Activated CD8-positive, alpha-beta T cell treated with anti-CD3 and anti-CD28 coated beads, Interleukin-2, amount 10 ng/mL, durations not matched to agents 7 days and 5 days (primary cell): ENCODE results near the gene ABCG5. TPM values are rescaled to one million over a fixed set of nuclear protein-coding genes. Genes with fewer than 3 reads are reported as not detected.

Experiments used
- ATAC-seq: fragments of 150-1000 bp; cut with Tn5 transposase; one replicate; pipeline ENCODE4 v1.10.0; 2021; ENCODE audit warnings: moderate library complexity
- CTCF ChIA-PET: fragments of 350-600 bp; sonication (Branson Sonifier 250); formaldehyde crosslinking; loops from one replicate; lab custom pipeline; 2021; ENCODE audit warnings: antibody characterized with exemption; lab: Charles Lee
- POLR2A ChIA-PET: fragments of 350-600 bp; sonication (Branson Sonifier 250); formaldehyde crosslinking; loops from one replicate; lab custom pipeline; 2021; ENCODE audit warnings: antibody characterized with exemption; lab: Charles Lee
- DNase-seq: peaks from one replicate; pipeline ENCODE4 v3.0.0-alpha.2; 2020
- H3K27ac Mint-ChIP-seq: one replicate; pipeline ENCODE4 v1.8.0; 2021; ENCODE audit warnings: mild to moderate bottlenecking, mixed read lengths
- H3K27me3 Mint-ChIP-seq: one replicate; pipeline ENCODE4 v1.8.0; 2021; ENCODE audit warnings: low read depth, mixed read lengths
- H3K36me3 Mint-ChIP-seq: one replicate; pipeline ENCODE4 v1.8.0; 2021; ENCODE audit warnings: low read depth, mixed read lengths
- H3K4me1 Mint-ChIP-seq: one replicate; pipeline ENCODE4 v1.8.0; 2021; ENCODE audit warnings: low read depth, mixed read lengths
- H3K4me3 Mint-ChIP-seq: one replicate; pipeline ENCODE4 v1.8.0; 2021; ENCODE audit warnings: mild to moderate bottlenecking, mixed read lengths
- H3K9me3 Mint-ChIP-seq: one replicate; pipeline ENCODE4 v1.8.0; 2022; ENCODE audit warnings: mixed read lengths; ENCODE audit not compliant: insufficient read depth
- total RNA-seq, 2 experiments: library from RNA; stranded (reverse); gene quantifications; one replicate each; pipeline ENCODE4 v1.2.3, GENCODE V29; 2021

ABCG5 gene
- total RNA-seq, 2 experiments from 2014 or later, result not detected

DNA sequence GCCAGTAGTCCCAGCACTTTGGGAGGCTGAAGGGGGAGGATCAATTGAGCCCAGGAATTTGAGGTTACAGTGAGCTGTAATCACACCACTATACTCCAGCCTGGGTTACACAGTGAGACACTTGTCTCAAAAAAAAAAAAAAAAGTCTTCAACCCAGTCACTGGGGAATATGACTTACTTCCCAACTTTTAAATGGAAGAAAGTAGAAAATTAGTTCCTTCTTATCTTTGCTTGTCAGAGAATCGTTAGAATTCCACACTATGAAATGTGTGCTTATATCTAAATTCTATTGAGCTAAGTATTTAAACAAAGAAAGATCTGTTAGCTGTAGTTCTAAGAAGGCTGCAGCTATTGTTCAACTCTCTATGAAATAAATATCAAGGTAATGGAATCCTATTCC is 42.4 kb downstream of the ABCG5 start:
- H3K4me1 Mint-ChIP-seq, result no peaks in the 10 kb centered on the region
- no peak overlapping the region for H3K4me3 Mint-ChIP-seq
- ATAC-seq, result no peak
- CTCF ChIA-PET, result interaction anchor here (0.9 to 1.0 kb wide), 2 partner anchors 81 to 82 kb away, joined by 3 read pairs; no protein-coding TSS in a partner anchor
- H3K27me3 Mint-ChIP-seq, result no peaks in the 10 kb centered on the region
- H3K36me3 Mint-ChIP-seq, result no peaks in the 10 kb centered on the region
- POLR2A ChIA-PET, result no interaction called here
- no peak overlapping the region for H3K27ac Mint-ChIP-seq
- no peak for DNase-seq
- H3K9me3 Mint-ChIP-seq, result no peaks in the 10 kb centered on the region

DNA sequence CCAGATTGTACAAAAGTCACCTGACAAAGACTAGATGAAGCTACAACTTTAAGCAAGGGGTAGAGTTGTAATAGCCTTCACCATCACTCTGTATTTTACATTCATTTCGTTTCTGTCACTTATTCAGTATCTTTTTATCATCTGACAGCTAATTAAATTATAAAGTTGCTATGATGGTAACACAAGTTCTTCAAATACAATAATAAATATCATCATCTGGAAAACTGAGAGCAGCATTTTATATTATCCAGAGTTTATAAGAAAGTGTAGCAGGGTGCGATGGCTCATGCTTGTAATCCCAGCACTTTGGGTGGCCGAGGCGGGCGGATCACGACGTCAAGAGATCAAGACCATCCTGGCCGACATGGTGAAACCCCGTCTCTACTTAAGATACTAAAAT is 43.7 kb downstream of the ABCG5 start:
- no peaks in the 10 kb centered on the region for H3K4me1 Mint-ChIP-seq
- CTCF ChIA-PET, result no interaction called here
- POLR2A ChIA-PET, result interaction anchor here (0.6 kb wide), 1 partner anchor 47 kb away, joined by 3 read pairs; no protein-coding TSS in a partner anchor
- DNase-seq (no peak), ATAC-seq (no peak)
- no peaks in the 10 kb centered on the region for H3K36me3 Mint-ChIP-seq
- no peak overlapping the region for H3K4me3 Mint-ChIP-seq
- H3K27ac Mint-ChIP-seq, result no peak overlapping the region
- no peaks in the 10 kb centered on the region for H3K27me3 Mint-ChIP-seq
- H3K9me3 Mint-ChIP-seq, result no peaks in the 10 kb centered on the region

GRCh38 chr2:43792653-43793052 is 46.0 kb downstream of the ABCG5 start:
- no peaks in the 10 kb centered on the region for H3K36me3 Mint-ChIP-seq

DNA sequence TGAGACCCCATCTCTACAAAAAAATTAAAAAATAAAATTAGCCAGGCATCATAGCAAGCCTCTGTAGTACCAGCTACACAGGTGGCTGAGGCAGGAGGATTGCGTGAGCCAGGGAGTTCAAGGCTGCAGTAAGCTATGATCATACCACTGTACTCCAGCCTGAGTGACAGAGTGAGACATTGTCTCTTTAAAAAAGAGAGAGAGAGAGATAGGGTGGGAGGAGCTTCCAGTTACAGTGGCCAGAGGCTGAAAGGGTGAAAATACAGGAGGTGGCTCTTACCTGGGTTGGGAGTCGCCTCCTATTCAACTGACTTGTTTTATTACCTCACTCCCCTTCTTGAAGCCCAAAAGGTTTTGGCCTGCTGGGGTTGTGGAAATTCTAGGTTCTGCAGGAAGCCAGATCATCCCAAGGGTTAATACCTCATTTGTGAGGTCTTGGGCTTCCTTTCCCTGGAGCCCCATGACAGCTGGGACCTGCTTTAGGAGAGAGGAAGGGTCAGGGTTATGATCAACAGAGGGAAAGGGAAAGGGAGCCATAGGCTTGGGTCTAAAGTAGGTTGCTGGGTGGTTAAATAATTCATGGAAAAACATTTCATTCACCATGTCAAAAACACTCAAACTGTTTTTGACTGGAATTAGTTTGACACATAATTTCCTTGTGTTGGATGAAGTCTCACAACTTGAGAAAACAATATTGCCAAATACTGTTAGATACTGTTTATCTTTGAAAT is 47.4 kb downstream of the ABCG5 start:
- Mint-ChIP-seq H3K4me3 (no peak overlapping the region), H3K4me1 (no peaks in the 10 kb centered on the region), H3K9me3 (no peaks in the 10 kb centered on the region), H3K36me3 (no peaks in the 10 kb centered on the region), H3K27me3 (no peaks in the 10 kb centered on the region), H3K27ac (no peak overlapping the region)
- ChIA-PET CTCF (no interaction called here), POLR2A (no interaction called here)
- ATAC-seq, result no peak
- no peak for DNase-seq

More at GRCh38 chr2:43792653-43793052, 46.0 kb downstream of the ABCG5 start:
- Mint-ChIP-seq H3K9me3 (no peaks in the 10 kb centered on the region), H3K27ac (no peak overlapping the region), H3K4me1 (no peaks in the 10 kb centered on the region), H3K4me3 (no peak overlapping the region), H3K27me3 (no peaks in the 10 kb centered on the region)
- ATAC-seq, result no peak
- no peak for DNase-seq
- ChIA-PET CTCF (no interaction called here), POLR2A (no interaction called here)

GRCh38 chr2:43790147-43790546 is 48.5 kb downstream of the ABCG5 start:
- Mint-ChIP-seq H3K27me3 (no peaks in the 10 kb centered on the region), H3K4me1 (no peaks in the 10 kb centered on the region), H3K36me3 (no peaks in the 10 kb centered on the region), H3K27ac (no peak overlapping the region), H3K9me3 (no peaks in the 10 kb centered on the region), H3K4me3 (no peak overlapping the region)
- ATAC-seq, result no peak
- DNase-seq, result no peak
- ChIA-PET CTCF (interaction anchor here (0.9 kb wide), 1 partner anchor 8 kb away, joined by 5 read pairs; no protein-coding TSS in a partner anchor), POLR2A (no interaction called here)

- ATAC-seq, result no peak
- CTCF ChIA-PET, result no interaction called here
- H3K9me3 Mint-ChIP-seq, result no peaks in the 10 kb centered on the region
- H3K4me3 Mint-ChIP-seq, result no peak overlapping the region
- H3K4me1 Mint-ChIP-seq, result no peaks in the 10 kb centered on the region
- DNase-seq, result no peak
- H3K27ac Mint-ChIP-seq, result no peak overlapping the region
- no peaks in the 10 kb centered on the region for H3K27me3 Mint-ChIP-seq
- POLR2A ChIA-PET, result no interaction called here
- no peaks in the 10 kb centered on the region for H3K36me3 Mint-ChIP-seq
These were observed 50.0 kb downstream of the ABCG5 start for GRCh38 chr2:43788646-43789045.

GRCh38 chr2:43787895-43788294 is 50.7 kb downstream of the ABCG5 start:
- DNase-seq (no peak), ATAC-seq (no peak)
- Mint-ChIP-seq H3K4me3 (no peak overlapping the region), H3K9me3 (no peaks in the 10 kb centered on the region), H3K36me3 (no peaks in the 10 kb centered on the region), H3K27ac (no peak overlapping the region), H3K27me3 (no peaks in the 10 kb centered on the region), H3K4me1 (no peaks in the 10 kb centered on the region)
- ChIA-PET POLR2A (no interaction called here), CTCF (no interaction called here)

DNA sequence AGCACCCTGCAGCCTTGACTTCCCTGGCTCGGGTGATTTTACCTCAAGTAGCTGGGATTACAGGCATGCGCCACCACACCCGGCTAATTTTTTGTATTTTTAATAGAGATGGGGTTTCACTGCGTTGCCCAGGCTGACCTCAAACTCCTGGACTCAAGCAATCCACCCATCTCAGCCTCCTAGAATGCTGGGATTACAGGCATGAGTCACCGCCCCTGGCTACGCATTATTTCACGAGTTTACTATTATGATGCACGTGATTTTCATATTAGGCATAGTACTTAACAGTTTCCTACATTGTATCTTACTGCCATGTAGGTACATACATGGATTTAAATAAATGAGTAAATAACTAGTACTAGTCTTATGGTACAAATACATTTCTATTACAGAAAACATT is 60.4 kb downstream of the ABCG5 start:
- ATAC-seq, result no peak
- CTCF ChIA-PET, result no interaction called here

DNA sequence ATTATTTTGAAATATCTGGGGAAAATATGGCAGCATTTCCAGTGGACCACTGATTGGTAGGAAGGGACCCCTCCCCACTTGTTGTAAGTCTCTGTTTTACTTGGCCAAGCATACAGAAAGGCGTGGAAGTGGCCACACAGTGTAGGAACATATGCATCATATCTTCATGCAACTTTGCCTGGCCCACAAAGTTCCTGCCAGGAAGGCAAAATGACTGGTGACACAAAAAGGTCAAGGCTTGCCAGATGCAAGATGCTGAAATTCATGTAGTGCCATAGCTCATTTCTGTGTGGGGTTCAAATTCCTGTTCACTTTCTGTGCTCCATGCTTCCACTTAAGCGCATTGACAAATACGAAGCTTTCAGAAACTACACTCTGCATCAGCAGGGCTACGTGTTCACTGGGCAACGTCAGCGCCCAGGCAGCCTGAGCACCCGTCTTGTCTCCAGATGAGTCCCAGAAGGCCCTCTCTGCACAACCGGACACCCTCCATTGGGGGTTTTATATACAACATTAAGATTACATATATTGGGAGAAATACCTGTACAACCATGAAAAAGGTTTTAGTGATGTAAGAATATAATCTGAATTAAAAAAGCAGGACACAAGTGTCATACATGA is 61.2 kb downstream of the ABCG5 start:
- Mint-ChIP-seq H3K27ac (no peak overlapping the region), H3K4me1 (peaks cover 12% of the 10 kb centered on the region), H3K27me3 (no peaks in the 10 kb centered on the region), H3K4me3 (no peak overlapping the region), H3K36me3 (no peaks in the 10 kb centered on the region), H3K9me3 (no peaks in the 10 kb centered on the region)
- ATAC-seq (no peak), DNase-seq (no peak)
- POLR2A ChIA-PET, result no interaction called here
- CTCF ChIA-PET, result no interaction called here

More for the DNA sequence above, 60.4 kb downstream of the ABCG5 start:
- DNase-seq, result no peak
- H3K27me3 Mint-ChIP-seq, result no peaks in the 10 kb centered on the region
- H3K4me1 Mint-ChIP-seq, result peaks cover 12% of the 10 kb centered on the region
- H3K4me3 Mint-ChIP-seq, result no peak overlapping the region
- no peak overlapping the region for H3K27ac Mint-ChIP-seq
- no peaks in the 10 kb centered on the region for H3K36me3 Mint-ChIP-seq
- POLR2A ChIA-PET, result no interaction called here
- no peaks in the 10 kb centered on the region for H3K9me3 Mint-ChIP-seq

- POLR2A ChIA-PET, result no interaction called here
- Mint-ChIP-seq H3K4me3 (no peak overlapping the region), H3K9me3 (no peaks in the 10 kb centered on the region), H3K27me3 (peaks cover 3% of the 10 kb centered on the region), H3K36me3 (no peaks in the 10 kb centered on the region), H3K4me1 (peaks cover 12% of the 10 kb centered on the region), H3K27ac (no peak overlapping the region)
- DNase-seq (no peak), ATAC-seq (no peak)
- CTCF ChIA-PET, result no interaction called here
These were observed 62.3 kb downstream of the ABCG5 start for GRCh38 chr2:43776324-43776723.

DNA sequence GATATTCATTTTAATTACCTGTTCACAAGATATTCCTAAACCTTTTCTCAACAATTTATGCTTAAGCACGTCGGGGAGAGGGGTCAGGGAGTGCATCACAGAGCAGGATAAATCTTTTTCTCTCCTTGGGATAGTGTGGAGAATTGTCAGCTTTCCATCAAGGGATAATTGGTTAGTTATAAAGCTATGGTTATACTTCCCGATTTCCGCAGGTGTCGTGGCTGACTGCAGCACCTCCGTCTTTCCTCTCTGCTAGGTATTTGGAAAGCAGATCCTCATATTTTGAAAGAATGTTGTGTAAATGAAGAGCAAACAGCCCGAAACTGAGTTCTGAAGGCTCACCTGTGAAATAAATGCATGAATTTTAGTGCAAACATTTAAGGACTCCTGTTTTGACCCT is 64.0 kb downstream of the ABCG5 start:
- Mint-ChIP-seq H3K4me1 (peaks cover 12% of the 10 kb centered on the region), H3K36me3 (no peaks in the 10 kb centered on the region), H3K4me3 (peak overlapping the region; percentile 80), H3K27ac (no peak overlapping the region), H3K27me3 (peaks cover 3% of the 10 kb centered on the region), H3K9me3 (no peaks in the 10 kb centered on the region)
- ChIA-PET POLR2A (no interaction called here), CTCF (interaction anchor here (1.3 kb wide), 1 partner anchor 170 kb away, joined by 4 read pairs; no protein-coding TSS in a partner anchor)
- ATAC-seq (no peak), DNase-seq (no peak)

GRCh38 chr2:43773876-43774613 is 64.6 kb downstream of the ABCG5 start, which contains the start of gene DYNC2LI1:
TSS of gene DYNC2LI1 (plus strand) at chr2:43774039. CDS start at chr2:43774139, 100 bp downstream.
- ChIA-PET POLR2A (no interaction called here), CTCF (interaction anchor here (0.6 to 1.3 kb wide), 2 partner anchors 169 to 443 kb away, joined by 3 to 4 read pairs; no protein-coding TSS in a partner anchor)
- Mint-ChIP-seq H3K27ac (peak within 1 kb of the TSS; percentile 41), H3K4me3 (peak within 1 kb of the TSS; percentile 80), H3K9me3 (no peaks in the 10 kb centered on the region), H3K36me3 (no peaks in the 10 kb centered on the region), H3K27me3 (peaks cover 3% of the 10 kb centered on the region), H3K4me1 (peaks cover 12% of the 10 kb centered on the region)
- peak; percentile 86 for DNase-seq
- ATAC-seq, result peak; percentile 97
